Uterus (tissue), 4 donors: ENCODE results near the gene TTBK2. TPM values are rescaled to one million over a fixed set of nuclear protein-coding genes. Genes with fewer than 3 reads are reported as not detected.

Source experiments
- DNase-seq, 2 donors: peaks; one replicate each; pipeline ENCODE4 v3.0.0-alpha.2; 2019 to 2020
- H3K27ac ChIP-seq, 2 donors: fragments of 200-600 bp; sonication (generic); 1 replicate in 1 of 2; 2 replicates in 1 of 2; pipeline ENCODE4 v1.5.1; 2016 to 2018
- H3K27me3 ChIP-seq, 2 donors: fragments of 200-600 bp; sonication (generic); one replicate each; pipeline ENCODE4 v1.5.1; 2018 to 2019; ENCODE audit warnings: control low read depth in 1 of 2
- H3K36me3 ChIP-seq, 2 donors: fragments of 200-600 bp; sonication (generic); one replicate each; pipeline ENCODE4 v1.5.1; 2019; ENCODE audit warnings: control low read depth in 1 of 2
- H3K4me1 ChIP-seq, 2 donors: fragments of 200-600 bp; sonication (generic); one replicate each; pipeline ENCODE4 v1.5.1; 2018 to 2019; ENCODE audit warnings: control low read depth in 1 of 2
- H3K4me3 ChIP-seq, 2 donors: fragments of 200-600 bp; sonication (generic); 1 replicate in 1 of 2; 2 replicates in 1 of 2; pipeline ENCODE4 v1.5.1; 2018 to 2019; ENCODE audit warnings: mild to moderate bottlenecking in 1 of 2
- H3K9me3 ChIP-seq, 2 donors: fragments of 200-600 bp; sonication (generic); one replicate each; pipeline ENCODE4 v1.5.1; 2019; ENCODE audit warnings: control low read depth in 1 of 2
- CTCF ChIP-seq, 4 experiments: fragments of 200-600 bp in 2 of 4; fragments of 450-650 bp in 2 of 4; sonication (generic) in 2 of 4; IDR thresholded peaks; one replicate each; pipeline ENCODE4 v1.5.1; 2016 to 2019; ENCODE audit warnings: antibody characterized with exemption in 4 of 4, mild to moderate bottlenecking in 2 of 4, moderate library complexity in 1 of 4
- POLR2A ChIP-seq, 2 donors: fragments of 450-650 bp; IDR thresholded peaks; one replicate each; pipeline ENCODE4 v1.6.1; 2016; ENCODE audit warnings: antibody characterized with exemption in 2 of 2, mild to moderate bottlenecking in 1 of 2, moderate library complexity in 1 of 2
- intact Hi-C: fragments of 100-400 bp; cut with DNase I; formaldehyde crosslinking; loops from one replicate; pipeline ENCODE4 v1.15.1; 2023; ENCODE audit warnings: low total_unique reads
- total RNA-seq, 4 donors: library from RNA; depleted of rRNA in 3 of 4; stranded (reverse); fragments of >200 nt in 3 of 4; gene quantifications; one replicate each; pipeline versions ENCODE4 v1.1.0 to v1.2.4, GENCODE V29; 2014 to 2023
- donor health status: DM: yes; HTN: yes; CAD: no.

The TTBK2 gene
- total RNA-seq, 4 donors from 2014 or later, result 5.9 to 32.3 (median 20.6) TPM

GRCh38 chr15:42858999-42859789 lies 61.4 kb downstream of the TTBK2 start:
- intact Hi-C loops, result no loop called here
- Histone ChIP-seq H3K4me3 (no peak overlapping the region), H3K9me3 (no peaks in the 10 kb centered on the region), H3K27ac (no peak overlapping the region), H3K27me3 (no peaks in the 10 kb centered on the region), H3K4me1 (no peaks in the 10 kb centered on the region), H3K36me3 (no peaks in the 10 kb centered on the region)
- no peak for DNase-seq
- TF ChIP-seq POLR2A (IDR thresholded peaks at IDR 0.05) (no peak), CTCF (IDR thresholded peaks at IDR 0.05) (no peak)

- no peak for TF ChIP-seq CTCF (IDR thresholded peaks at IDR 0.05)
- no peak for TF ChIP-seq POLR2A (IDR thresholded peaks at IDR 0.05)
- no peak overlapping the region for H3K27ac ChIP-seq
- no peaks in the 10 kb centered on the region for H3K27me3 ChIP-seq
- H3K9me3 ChIP-seq, result no peaks in the 10 kb centered on the region
- no peaks in the 10 kb centered on the region for H3K4me1 ChIP-seq
- no peak overlapping the region for H3K4me3 ChIP-seq
- intact Hi-C loops, result no loop called here
- H3K36me3 ChIP-seq, result no peaks in the 10 kb centered on the region
- DNase-seq, result no peak
Observed at GRCh38 chr15:42858540-42858939, 62.0 kb downstream of the TTBK2 start.

GRCh38 chr15:42854576-42854975 lies 66.0 kb downstream of the TTBK2 start:
- Histone ChIP-seq H3K27ac (no peak overlapping the region), H3K4me1 (no peaks in the 10 kb centered on the region), H3K4me3 (no peak overlapping the region), H3K9me3 (no peaks in the 10 kb centered on the region), H3K27me3 (no peaks in the 10 kb centered on the region), H3K36me3 (no peaks in the 10 kb centered on the region)
- no peak for DNase-seq
- intact Hi-C loops, result no loop called here
- TF ChIP-seq CTCF (IDR thresholded peaks at IDR 0.05) (no peak), POLR2A (IDR thresholded peaks at IDR 0.05) (no peak)

- no peak for DNase-seq
- TF ChIP-seq POLR2A (IDR thresholded peaks at IDR 0.05), result no peak
- no peak for TF ChIP-seq CTCF (IDR thresholded peaks at IDR 0.05)
- Histone ChIP-seq H3K4me1 (no peaks in the 10 kb centered on the region), H3K4me3 (no peak overlapping the region), H3K9me3 (no peaks in the 10 kb centered on the region), H3K27ac (no peak overlapping the region), H3K27me3 (no peaks in the 10 kb centered on the region), H3K36me3 (no peaks in the 10 kb centered on the region)
- intact Hi-C loops, result no loop called here
Observed at GRCh38 chr15:42849836-42850235, 70.7 kb downstream of the TTBK2 start.

GRCh38 chr15:42848846-42849245 lies 71.7 kb downstream of the TTBK2 start:
- no peaks in the 10 kb centered on the region for H3K9me3 ChIP-seq
- no peak overlapping the region for H3K27ac ChIP-seq
- H3K36me3 ChIP-seq, result no peaks in the 10 kb centered on the region
- no peaks in the 10 kb centered on the region for H3K27me3 ChIP-seq
- intact Hi-C loops, result no loop called here
- DNase-seq, result no peak
- no peak for TF ChIP-seq CTCF (IDR thresholded peaks at IDR 0.05)
- no peak for TF ChIP-seq POLR2A (IDR thresholded peaks at IDR 0.05)
- H3K4me3 ChIP-seq, result no peak overlapping the region
- no peaks in the 10 kb centered on the region for H3K4me1 ChIP-seq
